ENCODE data around the gene CELF1. TPM values are rescaled to one million over a fixed set of nuclear protein-coding genes. Genes with fewer than 3 reads are reported as not detected.
A peak's percentile ranks its signal among the peaks of the same experiment; 100 is the strongest.

CELF1 gene
- total and polyA plus RNA-seq, 2 experiments from 2014 or later = 124 to 233 TPM

- no peak for TF ChIP-seq ZNF462 (CRISPR knock-in tag; IDR thresholded peaks at IDR 0.05)
- no peak for TF ChIP-seq EZH2 (IDR thresholded peaks at IDR 0.05; ENCODE audit: low read depth, unreplicated experiment)
- no peak for TF ChIP-seq POLR2AphosphoS5 (IDR thresholded peaks at IDR 0.05; ENCODE audit: low read depth)
These were observed 134.3 kb downstream of the CELF1 start (continued) for GRCh38 chr11:47418454-47419259.

GRCh38 chr11:47417712-47418111 is 135.2 kb downstream of the CELF1 start:
- no peak overlapping the region for H3K4me3 Mint-ChIP-seq
- H3K79me2 ChIP-seq (replicated peaks; ENCODE audit: insufficient read depth) = no peaks in the 10 kb centered on the region
- no peak overlapping the region for H3K4me3 ChIP-seq
- no peaks in the 10 kb centered on the region for H3K9me2 ChIP-seq (ENCODE audit: insufficient read depth)
- H4K20me1 ChIP-seq (replicated peaks; ENCODE audit: insufficient read depth) = no peaks in the 10 kb centered on the region
- peaks cover 12% of the 10 kb centered on the region; the same call in 1 of the 2 replicates for H3K36me3 ChIP-seq (ENCODE audit: insufficient read depth)
- H3K9me3 Mint-ChIP-seq = no peaks in the 10 kb centered on the region
- no peak overlapping the region for H3K4me2 ChIP-seq
- no peak overlapping the region for H2AFZ ChIP-seq
- H3K36me3 Mint-ChIP-seq (ENCODE audit: low read depth) = peaks cover 61% of the 10 kb centered on the region
- no peak for DNase-seq (ENCODE audit: low spot score)
- H3F3A ChIP-seq (replicated peaks; ENCODE audit: low read depth) = peaks cover 9% of the 10 kb centered on the region
- H3K4me1 ChIP-seq (ENCODE audit: insufficient read depth) = no peaks in the 10 kb centered on the region
- H3K27me3 Mint-ChIP-seq (ENCODE audit: insufficient read depth, low read depth, poor library complexity) = peaks cover 15% of the 10 kb centered on the region
- H3K27me3 ChIP-seq (ENCODE audit: insufficient read depth) = no peaks in the 10 kb centered on the region
- H3K27ac ChIP-seq (ENCODE audit: low read depth) = no peak overlapping the region
- H3K4me1 Mint-ChIP-seq = no peaks in the 10 kb centered on the region; the same call in 2 of the 3 replicates
- H3K27ac Mint-ChIP-seq = 0 out of 2 replicates have a peak overlapping the region, but pooled peaks have one; percentile 18
- no peak for ATAC-seq
- TF ChIP-seq ZNF331 (CRISPR knock-in tag; IDR thresholded peaks at IDR 0.05; ENCODE audit: low read depth) = no peak
- TF ChIP-seq JUNB (IDR thresholded peaks at IDR 0.05; ENCODE audit: unreplicated experiment) = no peak
- no peak for TF ChIP-seq REST (IDR thresholded peaks at IDR 0.05; ENCODE audit: unreplicated experiment)
- TF ChIP-seq STAT1 (IDR thresholded peaks at IDR 0.05; ENCODE audit: unreplicated experiment) = no peak

Data from GM23338 (cell line).